Measurements from ENCODE around the gene AKT1. TPM values are rescaled to one million over a fixed set of nuclear protein-coding genes. Genes with fewer than 3 reads are reported as not detected.

The AKT1 gene
- total RNA-seq, 1 experiment from 2014 or later = 118 TPM

DNA sequence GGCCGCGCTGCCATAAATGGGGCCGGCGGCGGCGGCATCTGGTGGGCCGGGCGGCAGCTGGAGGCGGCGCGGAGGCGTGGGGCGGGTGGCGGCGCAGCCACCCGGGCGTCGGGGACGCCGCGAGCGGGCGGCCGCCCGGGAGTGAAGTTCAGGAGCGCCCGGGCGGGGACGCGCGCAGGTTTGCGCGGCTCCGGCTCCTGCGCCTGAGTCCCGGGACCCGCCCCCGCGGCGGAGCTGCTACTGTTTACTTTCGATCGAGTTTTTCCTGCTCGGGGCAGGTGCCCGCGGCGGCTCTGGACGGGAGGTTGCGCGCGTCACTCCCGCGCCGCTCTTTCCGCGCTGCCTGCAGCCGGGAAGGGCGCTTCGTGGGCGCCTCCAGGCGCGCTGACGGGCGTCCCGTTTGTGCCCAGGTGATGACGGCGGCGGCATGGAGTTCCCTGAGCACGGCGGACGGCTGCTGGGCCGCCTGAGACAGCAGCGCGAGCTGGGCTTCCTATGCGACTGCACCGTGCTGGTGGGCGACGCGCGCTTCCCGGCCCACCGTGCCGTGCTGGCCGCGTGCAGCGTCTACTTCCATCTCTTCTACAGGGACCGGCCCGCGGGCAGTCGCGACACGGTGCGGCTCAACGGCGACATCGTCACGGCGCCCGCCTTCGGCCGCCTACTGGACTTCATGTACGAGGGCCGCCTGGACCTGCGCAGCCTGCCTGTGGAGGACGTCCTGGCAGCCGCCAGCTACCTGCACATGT, 5.4 kb upstream of the AKT1 start, which contains the start of gene ZBTB42:
TSS of gene ZBTB42 (plus strand) at position 331 of the 749 bp plus-strand sequence. CDS start at position 428, 97 bp downstream.
- H3K4me3 Mint-ChIP-seq (ENCODE audit: low read depth, unreplicated experiment) = peak within 1 kb of the TSS; percentile 87
- peaks cover 18% of the 10 kb centered on the region for H3K36me3 Mint-ChIP-seq (ENCODE audit: insufficient read depth, unreplicated experiment)
- no peaks in the 10 kb centered on the region for H3K9me3 Mint-ChIP-seq (ENCODE audit: low read depth, unreplicated experiment)
- TF ChIP-seq, protein P1, sequence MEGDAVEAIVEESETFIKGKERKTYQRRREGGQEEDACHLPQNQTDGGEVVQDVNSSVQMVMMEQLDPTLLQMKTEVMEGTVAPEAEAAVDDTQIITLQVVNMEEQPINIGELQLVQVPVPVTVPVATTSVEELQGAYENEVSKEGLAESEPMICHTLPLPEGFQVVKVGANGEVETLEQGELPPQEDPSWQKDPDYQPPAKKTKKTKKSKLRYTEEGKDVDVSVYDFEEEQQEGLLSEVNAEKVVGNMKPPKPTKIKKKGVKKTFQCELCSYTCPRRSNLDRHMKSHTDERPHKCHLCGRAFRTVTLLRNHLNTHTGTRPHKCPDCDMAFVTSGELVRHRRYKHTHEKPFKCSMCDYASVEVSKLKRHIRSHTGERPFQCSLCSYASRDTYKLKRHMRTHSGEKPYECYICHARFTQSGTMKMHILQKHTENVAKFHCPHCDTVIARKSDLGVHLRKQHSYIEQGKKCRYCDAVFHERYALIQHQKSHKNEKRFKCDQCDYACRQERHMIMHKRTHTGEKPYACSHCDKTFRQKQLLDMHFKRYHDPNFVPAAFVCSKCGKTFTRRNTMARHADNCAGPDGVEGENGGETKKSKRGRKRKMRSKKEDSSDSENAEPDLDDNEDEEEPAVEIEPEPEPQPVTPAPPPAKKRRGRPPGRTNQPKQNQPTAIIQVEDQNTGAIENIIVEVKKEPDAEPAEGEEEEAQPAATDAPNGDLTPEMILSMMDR (IDR thresholded peaks at IDR 0.05; ENCODE audit: unreplicated experiment) = no peak
- BruUV-seq (replicated peaks) = no TSS peak
- CTCF ChIA-PET = interaction anchor here (1.0 kb wide), 1 partner anchor 25 kb away, joined by 3 read pairs; no protein-coding TSS in a partner anchor
- H3K27me3 Mint-ChIP-seq (ENCODE audit: unreplicated experiment) = no peaks in the 10 kb centered on the region
- peaks cover 17% of the 10 kb centered on the region for H3K4me1 Mint-ChIP-seq (ENCODE audit: low read depth, unreplicated experiment)
- DNase-seq = peak; percentile 91
- intact Hi-C loops (cut with micrococcal nuclease; ENCODE audit: unreplicated experiment) = no loop called here
- peak within 1 kb of the TSS; percentile 75 for H3K27ac Mint-ChIP-seq (ENCODE audit: unreplicated experiment)

DNA sequence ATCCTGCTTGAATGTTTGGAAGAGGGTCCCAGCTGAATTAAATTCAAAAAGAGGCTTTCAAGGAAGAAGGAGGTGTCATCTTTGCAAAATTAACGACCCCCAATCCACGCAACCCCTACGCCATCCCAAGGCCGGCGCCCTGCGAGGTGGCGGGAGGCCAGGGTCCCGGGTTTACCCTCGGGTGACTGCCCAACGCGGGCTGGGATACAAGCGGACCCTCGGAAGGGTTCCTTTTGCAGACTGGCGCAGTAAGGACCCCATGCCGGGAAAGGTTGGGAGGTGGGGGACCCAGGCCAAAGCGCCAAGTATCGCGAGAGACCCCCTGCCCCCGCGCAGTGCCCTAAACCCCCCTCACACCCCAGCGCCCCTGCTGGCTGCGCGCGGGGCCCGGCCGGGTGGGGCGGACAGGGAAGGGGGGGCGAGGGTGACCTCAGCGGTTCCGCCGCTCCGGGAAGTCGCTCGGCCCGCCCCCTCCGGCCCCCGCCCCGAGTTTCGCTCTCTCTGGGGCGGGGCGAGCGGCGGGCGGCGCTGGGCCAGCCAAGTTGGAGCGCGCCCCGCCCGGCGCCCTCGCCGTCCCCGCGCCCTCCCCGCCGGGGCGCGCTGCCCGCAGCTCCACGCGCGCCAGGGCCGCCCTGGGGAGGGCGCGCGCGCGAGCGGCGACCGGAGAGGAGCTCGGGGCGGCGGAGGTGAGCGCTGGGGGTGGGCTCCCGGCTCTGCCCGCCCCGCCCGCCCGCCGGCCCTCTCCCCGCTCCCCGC, 4.6 kb upstream of the AKT1 start:
- no peaks in the 10 kb centered on the region for H3K9me3 Mint-ChIP-seq (ENCODE audit: low read depth, unreplicated experiment)
- peak; percentile 78 for DNase-seq
- H3K27me3 Mint-ChIP-seq (ENCODE audit: unreplicated experiment) = no peaks in the 10 kb centered on the region
- intact Hi-C loops (cut with micrococcal nuclease; ENCODE audit: unreplicated experiment) = no loop called here
- no peak overlapping the region for H3K27ac Mint-ChIP-seq (ENCODE audit: unreplicated experiment)
- peak overlapping the region; percentile 87 for H3K4me3 Mint-ChIP-seq (ENCODE audit: low read depth, unreplicated experiment)
- BruUV-seq (replicated peaks) = TSS peak; percentile 45
- TF ChIP-seq, protein P1 (IDR thresholded peaks at IDR 0.05; ENCODE audit: unreplicated experiment) = no peak
- peaks cover 22% of the 10 kb centered on the region for H3K36me3 Mint-ChIP-seq (ENCODE audit: insufficient read depth, unreplicated experiment)
- CTCF ChIA-PET = no interaction called here
- peaks cover 17% of the 10 kb centered on the region for H3K4me1 Mint-ChIP-seq (ENCODE audit: low read depth, unreplicated experiment)

DNA sequence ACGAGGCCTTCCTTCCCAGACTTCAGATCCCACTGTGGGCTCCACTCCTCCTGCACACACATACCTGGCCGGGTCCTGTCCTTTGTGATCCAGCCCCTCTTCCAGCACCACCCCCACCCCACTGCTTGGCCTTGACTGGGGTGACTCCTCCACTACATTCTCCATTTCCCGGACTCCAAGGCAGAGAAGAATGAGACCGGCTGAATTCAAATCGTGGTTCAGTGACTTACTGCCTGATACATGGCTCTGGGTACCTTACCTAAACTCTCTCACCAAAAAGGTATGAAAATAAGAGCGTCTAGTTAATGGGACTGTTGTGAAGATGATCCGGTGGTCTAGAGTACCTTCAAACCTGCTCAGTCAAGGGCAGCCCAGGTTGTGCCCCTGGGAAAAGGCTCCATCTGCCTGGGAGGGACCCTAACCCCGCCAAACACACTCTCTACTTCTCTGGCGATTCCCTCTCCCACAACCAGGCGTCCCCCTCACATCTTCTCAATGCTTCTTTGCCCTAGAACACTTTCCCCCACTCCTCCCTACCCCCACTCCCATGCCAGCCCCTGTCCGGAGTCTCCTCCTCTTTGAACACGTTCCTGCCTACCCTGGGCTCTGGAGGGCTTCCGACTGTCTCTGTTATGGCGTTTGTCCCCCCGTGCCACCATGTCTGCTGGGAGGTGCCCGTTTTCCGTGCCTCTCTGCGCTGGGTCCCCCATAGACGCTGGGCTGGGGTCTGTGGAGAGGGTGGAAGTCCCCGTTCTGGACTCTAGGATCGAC, 3.9 kb upstream of the AKT1 start:
- Mint-ChIP-seq H3K4me1 (ENCODE audit: low read depth, unreplicated experiment) (peaks cover 18% of the 10 kb centered on the region), H3K4me3 (ENCODE audit: low read depth, unreplicated experiment) (peak overlapping the region; percentile 49), H3K9me3 (ENCODE audit: low read depth, unreplicated experiment) (no peaks in the 10 kb centered on the region), H3K36me3 (ENCODE audit: insufficient read depth, unreplicated experiment) (peaks cover 26% of the 10 kb centered on the region), H3K27ac (ENCODE audit: unreplicated experiment) (no peak overlapping the region), H3K27me3 (ENCODE audit: unreplicated experiment) (no peaks in the 10 kb centered on the region)
- TF ChIP-seq, protein P1 (IDR thresholded peaks at IDR 0.05; ENCODE audit: unreplicated experiment) = no peak
- CTCF ChIA-PET = no interaction called here
- intact Hi-C loops (cut with micrococcal nuclease; ENCODE audit: unreplicated experiment) = no loop called here
- no TSS peak for BruUV-seq (replicated peaks)
- DNase-seq = no peak
